HEK293T (cell line): Measurements from ENCODE around the gene C3orf52.

Source experiments
- ARNT ChIP-seq: fragments of 450-650 bp; IDR thresholded peaks from 2 replicates; pipeline ENCODE4 v1.6.1; 2017; ENCODE audit warnings: mild to moderate bottlenecking
- BHLHE40 ChIP-seq: fragments of 450-650 bp; IDR thresholded peaks from 2 replicates; pipeline ENCODE4 v1.6.1; 2016; ENCODE audit warnings: mild to moderate bottlenecking, moderate library complexity, borderline replicate concordance
- CTBP1 ChIP-seq: fragments of 450-650 bp; IDR thresholded peaks from 2 replicates; pipeline ENCODE4 v1.6.1; 2016; ENCODE audit warnings: borderline replicate concordance
- ELF4 ChIP-seq: fragments of 450-650 bp; IDR thresholded peaks from 2 replicates; pipeline ENCODE4 v1.6.1; 2017; ENCODE audit warnings: antibody characterized with exemption
- FOXK2 ChIP-seq: fragments of 450-650 bp; IDR thresholded peaks from 2 replicates; pipeline ENCODE4 v1.6.1; 2016; ENCODE audit warnings: mild to moderate bottlenecking
- FOXM1 ChIP-seq: fragments of 450-650 bp; IDR thresholded peaks from 2 replicates; pipeline ENCODE4 v1.6.1; 2017; ENCODE audit warnings: mild to moderate bottlenecking, borderline replicate concordance
- HDGF ChIP-seq: fragments of 450-650 bp; IDR thresholded peaks from 2 replicates; pipeline ENCODE4 v1.6.1; 2017; ENCODE audit warnings: antibody characterized with exemption, borderline replicate concordance
- L3MBTL2 ChIP-seq: fragments of 450-650 bp; conservative IDR thresholded peaks from 2 replicates; pipeline ENCODE4 v1.6.1; 2016; ENCODE audit warnings: mild to moderate bottlenecking
- NFRKB ChIP-seq: fragments of 450-650 bp; IDR thresholded peaks from 2 replicates; pipeline ENCODE4 v1.6.1; 2016; ENCODE audit warnings: mild to moderate bottlenecking, moderate library complexity
- SP1 ChIP-seq: fragments of 450-650 bp; IDR thresholded peaks from 2 replicates; pipeline ENCODE4 v1.6.1; 2017
- SUZ12 ChIP-seq: fragments of 450-650 bp; IDR thresholded peaks from 2 replicates; pipeline ENCODE4 v1.6.1; 2016; ENCODE audit warnings: mild to moderate bottlenecking
- TARDBP ChIP-seq: fragments of 450-650 bp; IDR thresholded peaks from 2 replicates; pipeline ENCODE4 v1.6.1; 2016
- ZNF384 ChIP-seq: fragments of 450-650 bp; IDR thresholded peaks from 2 replicates; pipeline ENCODE4 v1.6.1; 2016

DNA sequence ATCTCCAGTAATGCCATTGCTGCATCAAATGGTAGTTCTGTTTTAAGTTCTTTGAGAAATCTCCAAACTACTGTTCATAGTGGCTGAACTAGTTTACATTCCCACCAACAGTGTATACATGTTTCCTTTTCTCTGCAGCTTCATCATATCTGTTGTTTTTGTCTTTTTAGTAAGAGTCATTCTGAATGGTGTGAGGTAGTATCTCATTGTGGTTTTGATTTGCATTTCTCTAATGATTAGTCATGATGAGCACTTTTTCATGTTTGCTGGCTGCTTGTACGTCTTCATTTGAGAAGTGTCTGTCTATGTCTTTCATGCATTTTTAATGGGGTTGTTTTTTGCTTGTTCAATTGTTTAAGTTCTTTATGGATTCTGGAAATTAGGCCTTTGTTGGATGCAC is 57.1 kb downstream of the C3orf52 start:
- TF ChIP-seq NFRKB (no peak), FOXM1 (no peak), SUZ12 (no peak), SP1 (no peak), CTBP1 (no peak), BHLHE40 (no peak), L3MBTL2 (no peak), ZNF384 (no peak), ARNT (no peak), TARDBP (no peak), HDGF (no peak), FOXK2 (no peak), ELF4 (no peak)
